ENCODE results near the gene ICA1L. TPM values are rescaled to one million over a fixed set of nuclear protein-coding genes. Genes with fewer than 3 reads are reported as not detected.
"Not testable (repeated sequence)": the region's sequence is repeated elsewhere in the genome, so short reads cannot be mapped to it uniquely, and the experiment has no call there.

ICA1L gene
- total RNA-seq, 1 experiment from 2014 or later, result 4.5 TPM

DNA sequence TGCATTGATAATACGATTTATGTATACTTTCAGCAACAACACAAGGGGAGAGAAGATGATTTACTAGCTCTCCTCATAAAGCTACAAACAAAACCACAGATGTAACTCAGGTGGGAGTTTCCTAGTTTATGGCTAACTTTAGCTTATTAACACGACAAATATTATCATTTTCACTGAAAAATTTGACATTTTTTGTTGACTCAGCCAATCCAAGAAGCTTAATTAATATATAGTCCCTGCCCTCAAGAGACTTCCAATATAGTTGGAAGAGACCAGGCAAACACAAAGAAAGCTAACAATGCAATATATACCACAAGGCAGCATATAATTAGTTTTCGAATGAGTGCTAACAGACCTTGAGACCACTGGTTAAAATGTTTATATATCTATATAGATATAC lies 39.1 kb upstream of the ICA1L start:
- no peaks in the 10 kb centered on the region for H3K4me1 ChIP-seq (ENCODE audit: insufficient read depth, low read length)
- H2BK12ac ChIP-seq (ENCODE audit: insufficient read length, low read depth, low read length), result no peak overlapping the region
- no peak overlapping the region for H3K27ac ChIP-seq (ENCODE audit: insufficient read length, low read depth, low read length)
- H3K23ac ChIP-seq (ENCODE audit: insufficient read length, low read depth, low read length), result no peak overlapping the region
- no CpG with 5 or more reads among the region's 3 CpGs for WGBS (ENCODE audit: extremely low coverage, insufficient read length, low lambda C conversion rate)
- no peaks in the 10 kb centered on the region for H4K20me1 ChIP-seq (ENCODE audit: control insufficient read depth, insufficient read depth, insufficient read length)
- Mint-ChIP-seq H3K9me3 (peaks cover 1 to 4% of the 10 kb centered on the region in 2 experiments; a peak in 3 of 5 replicates), H3K4me3 (peak overlapping the region; percentile 99 to 100), H3K4me1 (peaks cover 14 to 18% of the 10 kb centered on the region in 2 experiments; a peak in 3 of 4 replicates), H3K27ac (no peak overlapping the region), H3K27me3 (ENCODE audit: low read depth) (no peaks in the 10 kb centered on the region), H3K36me3 (ENCODE audit: insufficient read depth in 1 of 3, low read depth in 3 of 3) (peaks cover 26 to 35% (median 28%) of the 10 kb centered on the region in 3 experiments)
- H4K91ac ChIP-seq (ENCODE audit: insufficient read length, low read depth, low read length), result no peak overlapping the region
- H2AK5ac ChIP-seq (ENCODE audit: insufficient read length, low read length), result no peak overlapping the region
- H3K23me2 ChIP-seq (ENCODE audit: insufficient read length, low read depth, low read length, poor library complexity, severe bottlenecking), result no peaks in the 10 kb centered on the region
- no peak overlapping the region for H2BK5ac ChIP-seq (ENCODE audit: insufficient read length, low read length)
- H3K9ac ChIP-seq (ENCODE audit: extremely low read depth, insufficient read length, low read length), result peak overlapping the region; percentile 83
- H4K5ac ChIP-seq (ENCODE audit: insufficient read length, low read depth, low read length), result no peak overlapping the region
- peaks cover 32% of the 10 kb centered on the region; the same call in 1 of the 2 replicates for H3K79me2 ChIP-seq (ENCODE audit: insufficient read depth, low read length)
- H2BK120ac ChIP-seq (ENCODE audit: low read depth, low read length, poor library complexity, severe bottlenecking), result no peak overlapping the region
- H3K4me2 ChIP-seq (ENCODE audit: insufficient read depth, insufficient read length, low read length), result peak overlapping the region; percentile 35
- TF ChIP-seq, protein P1, sequence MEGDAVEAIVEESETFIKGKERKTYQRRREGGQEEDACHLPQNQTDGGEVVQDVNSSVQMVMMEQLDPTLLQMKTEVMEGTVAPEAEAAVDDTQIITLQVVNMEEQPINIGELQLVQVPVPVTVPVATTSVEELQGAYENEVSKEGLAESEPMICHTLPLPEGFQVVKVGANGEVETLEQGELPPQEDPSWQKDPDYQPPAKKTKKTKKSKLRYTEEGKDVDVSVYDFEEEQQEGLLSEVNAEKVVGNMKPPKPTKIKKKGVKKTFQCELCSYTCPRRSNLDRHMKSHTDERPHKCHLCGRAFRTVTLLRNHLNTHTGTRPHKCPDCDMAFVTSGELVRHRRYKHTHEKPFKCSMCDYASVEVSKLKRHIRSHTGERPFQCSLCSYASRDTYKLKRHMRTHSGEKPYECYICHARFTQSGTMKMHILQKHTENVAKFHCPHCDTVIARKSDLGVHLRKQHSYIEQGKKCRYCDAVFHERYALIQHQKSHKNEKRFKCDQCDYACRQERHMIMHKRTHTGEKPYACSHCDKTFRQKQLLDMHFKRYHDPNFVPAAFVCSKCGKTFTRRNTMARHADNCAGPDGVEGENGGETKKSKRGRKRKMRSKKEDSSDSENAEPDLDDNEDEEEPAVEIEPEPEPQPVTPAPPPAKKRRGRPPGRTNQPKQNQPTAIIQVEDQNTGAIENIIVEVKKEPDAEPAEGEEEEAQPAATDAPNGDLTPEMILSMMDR (conservative IDR thresholded peaks at IDR 0.05), result no peak
- peaks cover 5% of the 10 kb centered on the region for H3K79me1 ChIP-seq (ENCODE audit: insufficient read depth, low read depth, low read length, poor library complexity, severe bottlenecking)
- H3K9me3 ChIP-seq (ENCODE audit: control insufficient read depth, low read depth, low read length), result no peaks in the 10 kb centered on the region
- H2BK20ac ChIP-seq (ENCODE audit: low read depth, low read length, poor library complexity, severe bottlenecking), result no peak overlapping the region
- DNase-seq, result no peak
- H3K27me3 ChIP-seq (ENCODE audit: insufficient read depth, low read length), result no peaks in the 10 kb centered on the region
- no peak overlapping the region for H4K8ac ChIP-seq (replicated peaks; ENCODE audit: insufficient read length, low read depth, low read length)
- H3K56ac ChIP-seq (ENCODE audit: insufficient read length, low read depth, low read length), result no peak overlapping the region
- no peak overlapping the region for H3K18ac ChIP-seq (ENCODE audit: insufficient read length, low read depth, low read length)
- H2BK15ac ChIP-seq (ENCODE audit: low read depth, low read length), result no peak overlapping the region
- no peak overlapping the region for H3K14ac ChIP-seq (ENCODE audit: insufficient read depth, low read length)
- H2AFZ ChIP-seq (ENCODE audit: low read length), result no peak overlapping the region
- no peak overlapping the region for H3T11ph ChIP-seq (ENCODE audit: low read length)
- no peak overlapping the region for H3K4ac ChIP-seq (ENCODE audit: low read depth, low read length)

DNA sequence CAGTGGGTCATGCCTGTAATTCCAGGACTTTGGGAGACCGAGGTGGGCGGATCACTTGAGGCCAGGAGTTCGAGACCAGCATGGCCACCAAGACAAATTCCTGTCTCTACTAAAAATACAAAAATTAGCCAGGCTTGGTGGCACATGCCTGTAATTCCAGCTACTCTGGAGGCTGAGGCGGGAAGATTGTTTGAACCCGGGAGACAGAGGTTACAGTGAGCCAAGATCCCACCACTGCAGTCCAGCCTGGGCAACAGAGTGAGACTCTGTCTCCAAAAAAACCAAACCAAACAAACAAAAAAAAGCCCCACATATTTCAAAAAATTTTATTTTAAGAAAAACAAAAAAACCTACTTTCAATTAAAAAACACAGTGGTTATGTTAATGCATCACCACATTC lies 38.7 kb upstream of the ICA1L start:
- not testable (repeated sequence) for H4K91ac ChIP-seq (ENCODE audit: insufficient read length, low read depth, low read length); H3T11ph ChIP-seq (ENCODE audit: low read length); H3K27me3 ChIP-seq (ENCODE audit: insufficient read depth, low read length); H3K4me1 ChIP-seq (ENCODE audit: insufficient read depth, low read length); DNase-seq; H4K8ac ChIP-seq (replicated peaks; ENCODE audit: insufficient read length, low read depth, low read length); H2BK20ac ChIP-seq (ENCODE audit: low read depth, low read length, poor library complexity, severe bottlenecking); H3K79me1 ChIP-seq (ENCODE audit: insufficient read depth, low read depth, low read length, poor library complexity, severe bottlenecking); H3K4ac ChIP-seq (ENCODE audit: low read depth, low read length); H3K23ac ChIP-seq (ENCODE audit: insufficient read length, low read depth, low read length); H3K27me3 Mint-ChIP-seq (ENCODE audit: low read depth); H2AK5ac ChIP-seq (ENCODE audit: insufficient read length, low read length); H3K14ac ChIP-seq (ENCODE audit: insufficient read depth, low read length); H4K5ac ChIP-seq (ENCODE audit: insufficient read length, low read depth, low read length); H2BK12ac ChIP-seq (ENCODE audit: insufficient read length, low read depth, low read length); H2BK120ac ChIP-seq (ENCODE audit: low read depth, low read length, poor library complexity, severe bottlenecking); H2BK5ac ChIP-seq (ENCODE audit: insufficient read length, low read length); H3K27ac ChIP-seq (ENCODE audit: insufficient read length, low read depth, low read length); H3K23me2 ChIP-seq (ENCODE audit: insufficient read length, low read depth, low read length, poor library complexity, severe bottlenecking); H3K9me3 Mint-ChIP-seq; H2AFZ ChIP-seq (ENCODE audit: low read length); H2BK15ac ChIP-seq (ENCODE audit: low read depth, low read length); H3K18ac ChIP-seq (ENCODE audit: insufficient read length, low read depth, low read length); H4K20me1 ChIP-seq (ENCODE audit: control insufficient read depth, insufficient read depth, insufficient read length); H3K56ac ChIP-seq (ENCODE audit: insufficient read length, low read depth, low read length); H3K9me3 ChIP-seq (ENCODE audit: control insufficient read depth, low read depth, low read length)
- peak overlapping the region; percentile 83 for H3K9ac ChIP-seq (ENCODE audit: extremely low read depth, insufficient read length, low read length)
- Mint-ChIP-seq H3K4me3 (peak overlapping the region; percentile 99 to 100), H3K4me1 (peaks cover 14 to 18% of the 10 kb centered on the region in 2 experiments; a peak in 3 of 4 replicates), H3K27ac (peak overlapping the region in 1 of 3 experiments; percentile 74; a peak in 2 of 7 replicates), H3K36me3 (ENCODE audit: insufficient read depth in 1 of 3, low read depth in 3 of 3) (peaks cover 31 to 40% (median 33%) of the 10 kb centered on the region in 3 experiments)
- WGBS (ENCODE audit: extremely low coverage, insufficient read length, low lambda C conversion rate), result no CpG with 5 or more reads among the region's 5 CpGs
- H3K79me2 ChIP-seq (ENCODE audit: insufficient read depth, low read length), result peaks cover 32% of the 10 kb centered on the region; the same call in 1 of the 2 replicates
- peak overlapping the region; percentile 35 for H3K4me2 ChIP-seq (ENCODE audit: insufficient read depth, insufficient read length, low read length)
